MG63 (cell line): ENCODE results near the gene NXPH4. TPM values are rescaled to one million over a fixed set of nuclear protein-coding genes. Genes with fewer than 3 reads are reported as not detected.

Experiments used
- DNase-seq: peaks from one replicate; pipeline ENCODE4 v3.0.0-alpha.2; 2020
- H3K27me3 ChIP-seq: fragments of 250-450 bp; sonication (Bioruptor Pico); 2 replicates; pipeline ENCODE4 v1.5.1; 2020; ENCODE audit warnings: mild to moderate bottlenecking, moderate library complexity
- H3K36me3 ChIP-seq: fragments of 250-450 bp; sonication (Bioruptor Pico); 2 replicates; pipeline ENCODE4 v1.5.1; 2020; ENCODE audit warnings: mild to moderate bottlenecking, moderate library complexity
- H3K4me3 ChIP-seq: fragments of 250-450 bp; sonication (Bioruptor Pico); 2 replicates; pipeline ENCODE4 v1.5.1; 2020; ENCODE audit warnings: mild to moderate bottlenecking, moderate library complexity
- H3K9me3 ChIP-seq: fragments of 250-450 bp; sonication (Bioruptor Pico); 2 replicates; pipeline ENCODE4 v1.5.1; 2020; ENCODE audit warnings: mild to moderate bottlenecking, moderate library complexity
- total RNA-seq: library from RNA; depleted of rRNA; stranded (reverse); fragments of >200 nt; shearing (Covaris generic); gene quantifications from 2 replicates; pipeline ENCODE4 v1.2.3, GENCODE V29; 2014; ENCODE audit warnings: low replicate concordance

NXPH4 gene
- total RNA-seq, 1 experiment from 2014 or later = not detected

DNA sequence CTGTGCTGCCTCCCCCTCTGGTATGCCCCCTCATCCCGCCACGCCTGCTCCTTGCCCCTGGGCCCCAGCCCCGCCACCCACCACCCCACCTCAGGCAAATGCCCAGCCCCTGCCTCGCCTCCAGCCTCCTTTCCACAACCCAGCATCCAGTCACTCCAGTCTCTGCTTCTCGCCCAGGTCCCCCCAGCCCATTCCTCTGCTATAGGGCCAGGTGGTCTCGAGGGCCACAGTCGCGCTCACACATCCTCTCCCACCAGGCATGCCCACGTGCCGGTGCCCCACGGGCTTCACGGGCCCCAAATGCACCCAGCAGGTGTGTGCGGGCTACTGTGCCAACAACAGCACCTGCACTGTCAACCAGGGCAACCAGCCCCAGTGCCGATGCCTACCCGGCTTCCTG lies 6.1 kb upstream of the NXPH4 start:
- Histone ChIP-seq H3K9me3 (no peaks in the 10 kb centered on the region), H3K27me3 (no peaks in the 10 kb centered on the region), H3K4me3 (no peak overlapping the region), H3K36me3 (peaks cover 36% of the 10 kb centered on the region)
- no peak for DNase-seq

DNA sequence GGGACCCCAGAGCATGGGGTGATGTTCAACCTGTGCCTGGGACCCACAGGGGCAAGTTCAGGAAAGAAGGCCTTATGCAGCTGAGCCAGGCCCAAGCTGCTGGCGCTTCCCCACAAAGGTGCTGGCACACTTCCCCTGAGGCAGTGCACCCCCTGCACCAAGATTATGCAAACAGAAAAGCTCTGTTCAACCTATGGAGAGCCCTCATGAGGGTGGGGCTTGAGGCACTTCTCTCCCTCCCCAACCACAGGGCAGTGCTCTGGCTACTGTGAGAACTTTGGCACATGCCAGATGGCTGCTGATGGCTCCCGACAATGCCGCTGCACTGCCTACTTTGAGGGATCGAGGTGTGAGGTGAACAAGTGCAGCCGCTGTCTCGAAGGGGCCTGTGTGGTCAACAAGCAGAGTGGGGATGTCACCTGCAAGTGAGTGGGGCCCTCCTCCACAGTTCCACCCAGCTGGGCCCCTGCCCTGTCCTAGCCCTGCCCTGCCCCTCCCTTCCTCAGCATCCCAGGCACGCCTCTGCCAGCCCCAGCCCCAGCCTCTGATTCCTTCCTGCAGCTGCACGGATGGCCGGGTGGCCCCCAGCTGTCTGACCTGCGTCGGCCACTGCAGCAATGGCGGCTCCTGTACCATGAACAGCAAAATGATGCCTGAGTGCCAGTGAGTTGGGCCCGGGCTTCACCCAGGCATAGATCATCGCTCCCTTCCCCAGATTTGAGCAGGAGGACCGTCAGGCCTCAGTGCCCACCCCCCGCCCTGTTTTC lies 5.5 kb upstream of the NXPH4 start:
- H3K36me3 ChIP-seq = peaks cover 29% of the 10 kb centered on the region
- H3K9me3 ChIP-seq = no peaks in the 10 kb centered on the region
- no peak for DNase-seq
- no peak overlapping the region for H3K4me3 ChIP-seq
- H3K27me3 ChIP-seq = 0 out of 2 replicates have a peak, but pooled peaks cover 3% of the 10 kb centered on the region

DNA sequence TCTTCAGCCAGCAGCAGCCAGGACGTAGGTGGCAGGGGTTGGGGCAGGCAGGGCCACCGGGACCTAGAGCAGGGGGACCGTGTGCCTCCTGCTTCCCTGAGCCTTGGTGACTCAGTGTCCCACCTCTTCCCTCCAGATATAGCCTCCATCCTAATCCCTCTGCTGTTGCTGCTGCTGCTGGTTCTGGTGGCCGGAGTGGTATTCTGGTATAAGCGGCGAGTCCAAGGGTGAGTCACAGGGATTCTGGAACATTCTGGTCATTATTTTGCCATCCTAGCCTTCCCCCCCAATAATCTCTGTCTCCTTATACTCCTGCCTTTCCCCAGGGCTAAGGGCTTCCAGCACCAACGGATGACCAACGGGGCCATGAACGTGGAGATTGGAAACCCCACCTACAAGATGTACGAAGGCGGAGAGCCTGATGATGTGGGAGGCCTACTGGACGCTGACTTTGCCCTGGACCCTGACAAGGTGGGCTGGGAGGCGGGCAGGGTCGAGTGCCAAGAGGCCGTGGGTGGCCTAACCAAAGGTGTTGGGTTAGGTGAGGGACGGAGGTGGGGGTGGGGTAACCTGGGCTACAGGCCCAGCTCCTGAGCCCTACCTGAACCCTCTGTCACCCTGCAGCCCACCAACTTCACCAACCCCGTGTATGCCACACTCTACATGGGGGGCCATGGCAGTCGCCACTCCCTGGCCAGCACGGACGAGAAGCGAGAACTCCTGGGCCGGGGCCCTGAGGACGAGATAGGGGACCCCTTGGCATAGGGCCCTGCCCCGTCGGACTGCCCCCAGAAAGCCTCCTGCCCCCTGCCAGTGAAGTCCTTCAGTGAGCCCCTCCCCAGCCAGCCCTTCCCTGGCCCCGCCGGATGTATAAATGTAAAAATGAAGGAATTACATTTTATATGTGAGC lies 4.5 kb upstream of the NXPH4 start:
- no peak for DNase-seq
- Histone ChIP-seq H3K36me3 (peaks cover 22% of the 10 kb centered on the region), H3K27me3 (0 out of 2 replicates have a peak, but pooled peaks cover 3% of the 10 kb centered on the region)

DNA sequence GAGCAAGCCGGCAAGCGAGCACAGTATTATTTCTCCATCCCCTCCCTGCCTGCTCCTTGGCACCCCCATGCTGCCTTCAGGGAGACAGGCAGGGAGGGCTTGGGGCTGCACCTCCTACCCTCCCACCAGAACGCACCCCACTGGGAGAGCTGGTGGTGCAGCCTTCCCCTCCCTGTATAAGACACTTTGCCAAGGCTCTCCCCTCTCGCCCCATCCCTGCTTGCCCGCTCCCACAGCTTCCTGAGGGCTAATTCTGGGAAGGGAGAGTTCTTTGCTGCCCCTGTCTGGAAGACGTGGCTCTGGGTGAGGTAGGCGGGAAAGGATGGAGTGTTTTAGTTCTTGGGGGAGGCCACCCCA lies 3.9 kb upstream of the NXPH4 start:
- Histone ChIP-seq H3K4me3 (no peak overlapping the region), H3K27me3 (0 out of 2 replicates have a peak, but pooled peaks cover 3% of the 10 kb centered on the region), H3K36me3 (peaks cover 22% of the 10 kb centered on the region), H3K9me3 (no peaks in the 10 kb centered on the region)
- DNase-seq = no peak

More for the DNA sequence above, 4.5 kb upstream of the NXPH4 start:
- H3K4me3 ChIP-seq = no peak overlapping the region
- no peaks in the 10 kb centered on the region for H3K9me3 ChIP-seq

DNA sequence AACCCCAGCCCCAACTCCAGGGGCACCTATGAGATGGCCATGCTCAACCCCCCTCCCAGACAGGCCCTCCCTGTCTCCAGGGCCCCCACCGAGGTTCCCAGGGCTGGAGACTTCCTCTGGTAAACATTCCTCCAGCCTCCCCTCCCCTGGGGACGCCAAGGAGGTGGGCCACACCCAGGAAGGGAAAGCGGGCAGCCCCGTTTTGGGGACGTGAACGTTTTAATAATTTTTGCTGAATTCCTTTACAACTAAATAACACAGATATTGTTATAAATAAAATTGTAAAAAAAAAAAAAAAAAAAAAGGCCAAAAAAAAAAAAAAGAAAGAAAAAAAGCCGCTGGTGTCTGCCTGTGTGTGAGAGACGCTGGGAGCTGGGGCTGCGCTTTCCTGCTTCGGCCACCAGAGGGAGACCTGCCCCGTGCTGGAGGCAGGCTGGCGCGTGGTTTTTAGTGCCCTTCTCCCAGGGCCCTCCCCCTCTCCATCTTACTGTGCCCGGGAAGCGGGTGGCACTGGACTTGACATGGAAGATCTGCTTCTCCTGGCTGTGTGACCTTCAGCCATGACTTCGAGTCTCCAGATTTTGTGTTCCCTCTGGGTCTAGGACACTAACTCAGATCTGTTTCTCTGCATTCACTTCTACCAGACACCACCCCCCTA lies 3.4 kb upstream of the NXPH4 start:
- H3K27me3 ChIP-seq = 0 out of 2 replicates have a peak, but pooled peaks cover 3% of the 10 kb centered on the region
- H3K4me3 ChIP-seq = no peak overlapping the region
- peak; percentile 77 for DNase-seq
- H3K36me3 ChIP-seq = peaks cover 22% of the 10 kb centered on the region
- no peaks in the 10 kb centered on the region for H3K9me3 ChIP-seq

DNA sequence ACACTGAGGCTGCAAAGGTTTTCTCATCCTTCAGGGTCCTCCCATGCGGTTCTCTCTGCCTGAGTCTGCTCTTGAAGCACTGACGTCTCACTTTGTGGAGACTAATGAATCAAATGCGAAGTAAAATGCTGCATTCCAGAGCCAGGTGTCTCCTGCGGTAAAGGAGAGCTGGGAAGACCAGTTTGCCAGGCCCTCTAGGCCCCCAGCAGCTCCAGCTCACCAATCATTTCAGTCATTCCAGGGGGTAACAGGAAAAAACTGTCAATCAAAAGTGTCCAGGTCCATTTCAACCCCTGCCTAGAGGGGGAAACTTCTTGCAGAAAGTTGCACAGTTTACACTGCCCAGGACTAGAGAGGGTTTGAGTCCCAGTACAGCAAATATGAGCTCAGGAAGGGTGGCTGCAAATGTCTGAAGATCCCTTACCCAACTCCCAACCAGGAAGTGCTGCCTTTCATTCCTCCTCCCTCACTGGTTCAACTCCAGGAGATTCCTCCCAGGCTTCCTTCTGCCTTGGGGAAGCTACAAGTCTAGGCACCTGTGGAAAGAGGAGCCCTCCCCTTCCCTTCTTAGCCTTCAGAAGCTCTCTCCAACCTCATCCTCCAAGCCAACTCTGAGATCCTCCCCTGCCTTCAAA lies 2.7 kb upstream of the NXPH4 start:
- no peak for DNase-seq
- peaks cover 22% of the 10 kb centered on the region for H3K36me3 ChIP-seq
- H3K9me3 ChIP-seq = no peaks in the 10 kb centered on the region
- no peak overlapping the region for H3K4me3 ChIP-seq
- 0 out of 2 replicates have a peak, but pooled peaks cover 3% of the 10 kb centered on the region for H3K27me3 ChIP-seq

DNA sequence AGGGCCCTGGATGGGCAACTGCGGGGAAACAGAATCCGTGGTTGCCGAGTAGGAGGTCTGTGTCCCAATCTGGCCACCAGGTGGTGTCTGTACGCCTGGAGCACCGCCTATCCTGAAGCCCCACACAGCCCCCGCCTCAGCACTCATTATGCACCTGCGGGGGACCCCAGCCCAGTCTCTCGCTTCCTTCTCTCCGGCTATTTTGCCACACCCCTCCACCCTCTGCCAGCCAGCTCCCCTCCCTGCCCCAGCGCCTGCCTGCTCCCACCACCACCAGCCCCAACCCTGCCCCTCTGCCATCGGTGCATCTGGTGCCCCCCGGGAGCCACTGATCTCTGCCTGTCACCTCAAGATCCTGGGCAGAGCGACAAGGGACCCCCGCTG lies 2.2 kb upstream of the NXPH4 start:
- H3K27me3 ChIP-seq = 0 out of 2 replicates have a peak, but pooled peaks cover 3% of the 10 kb centered on the region
- H3K4me3 ChIP-seq = no peak overlapping the region
- H3K9me3 ChIP-seq = no peaks in the 10 kb centered on the region
- peaks cover 19% of the 10 kb centered on the region for H3K36me3 ChIP-seq
- DNase-seq = peak; percentile 44

DNA sequence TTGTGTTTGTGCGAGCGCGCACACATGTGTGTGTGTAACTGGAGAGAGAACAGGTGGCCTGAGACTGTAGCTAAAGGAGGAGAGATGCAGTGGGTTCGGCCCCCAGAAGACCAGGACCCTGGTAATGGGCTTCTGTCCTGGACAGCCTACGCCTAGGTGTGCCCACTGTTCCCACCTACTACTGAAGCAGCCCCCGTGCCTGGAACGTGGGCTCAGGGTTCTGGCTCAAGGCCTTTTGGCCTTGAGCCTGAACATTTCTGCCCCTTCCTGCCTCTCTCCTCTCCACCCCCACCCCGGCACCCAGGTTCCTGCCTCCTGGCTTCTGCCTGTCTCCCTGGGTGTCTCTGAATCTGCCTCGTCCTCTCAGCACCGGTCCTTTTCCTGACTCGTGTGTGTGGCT lies 1.5 kb upstream of the NXPH4 start:
- no peak overlapping the region for H3K4me3 ChIP-seq
- 0 out of 2 replicates have a peak, but pooled peaks cover 3% of the 10 kb centered on the region for H3K27me3 ChIP-seq
- H3K36me3 ChIP-seq = peaks cover 17% of the 10 kb centered on the region
- no peak for DNase-seq
- H3K9me3 ChIP-seq = no peaks in the 10 kb centered on the region

DNA sequence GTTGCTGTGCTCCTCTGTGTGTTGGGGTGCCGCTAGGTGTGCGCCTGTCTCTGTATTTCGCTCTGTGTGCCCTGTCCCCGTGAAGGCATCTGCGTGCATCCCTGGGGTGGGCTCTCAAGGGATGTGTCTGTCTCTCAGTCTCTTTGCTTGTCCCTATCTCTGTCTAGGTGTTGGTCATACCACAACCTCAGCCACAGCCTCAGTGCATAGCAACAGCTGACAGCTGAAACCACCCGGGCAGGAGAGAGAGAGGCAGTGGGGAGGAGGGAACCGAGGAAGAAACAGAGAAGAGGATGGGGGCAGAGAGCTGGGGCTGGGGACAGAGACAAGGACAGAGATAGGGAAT lies 953 bp upstream of the NXPH4 start:
- peak; percentile 28 for DNase-seq
- no peaks in the 10 kb centered on the region for H3K9me3 ChIP-seq
- H3K4me3 ChIP-seq = no peak overlapping the region
- 0 out of 2 replicates have a peak, but pooled peaks cover 3% of the 10 kb centered on the region for H3K27me3 ChIP-seq
- peaks cover 17% of the 10 kb centered on the region for H3K36me3 ChIP-seq

DNA sequence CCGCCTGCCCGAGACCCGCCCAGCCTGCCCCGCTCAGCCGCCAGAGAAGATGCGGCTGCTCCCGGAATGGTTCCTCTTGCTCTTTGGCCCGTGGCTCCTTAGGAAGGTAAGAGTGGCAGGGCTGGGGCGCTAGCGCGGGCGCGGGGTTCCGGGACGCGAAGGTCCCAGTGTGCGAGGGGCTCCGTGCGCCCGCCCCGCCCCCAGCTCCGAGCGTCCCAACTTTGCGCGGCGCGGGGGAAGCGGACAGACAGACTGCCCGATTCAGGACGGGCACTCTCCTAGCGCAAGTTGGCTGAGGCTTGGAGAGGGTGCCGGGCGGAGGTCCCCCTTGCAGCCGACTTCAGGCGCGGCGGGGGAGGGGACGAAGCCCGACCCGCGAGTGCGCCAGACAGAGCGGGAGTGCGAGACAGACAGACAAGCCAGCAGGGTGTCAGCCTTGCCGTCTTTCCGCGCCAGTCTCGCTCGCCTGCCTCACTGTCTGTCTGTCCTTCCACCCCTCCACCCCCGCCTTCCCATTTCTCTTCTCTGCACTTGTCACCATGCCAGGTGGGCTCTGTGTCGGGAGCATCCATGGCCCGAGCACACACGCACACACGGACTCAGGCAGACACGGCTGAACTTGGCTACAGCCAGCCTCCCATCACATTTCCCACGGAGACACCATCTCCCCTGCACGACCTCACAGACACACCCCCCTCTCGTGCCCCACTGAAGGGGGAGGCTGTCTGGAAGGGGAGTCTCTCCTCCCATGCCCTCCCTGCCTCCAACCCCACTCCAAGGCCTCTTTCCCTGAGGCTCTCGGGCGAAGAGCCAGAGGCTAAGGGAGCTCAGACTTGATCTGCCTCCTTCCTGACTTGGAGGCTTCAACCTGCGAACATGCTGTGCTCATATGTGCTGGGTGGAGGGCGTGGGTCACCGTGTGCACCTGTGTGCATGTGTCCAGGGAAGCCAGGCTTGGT lies 606 bp downstream of the NXPH4 start:
- H3K27me3 ChIP-seq = 0 out of 2 replicates have a peak, but pooled peaks cover 3% of the 10 kb centered on the region
- H3K4me3 ChIP-seq = peak overlapping the region; percentile 55
- H3K9me3 ChIP-seq = no peaks in the 10 kb centered on the region
- H3K36me3 ChIP-seq = peaks cover 12% of the 10 kb centered on the region
- peak; percentile 23 for DNase-seq

DNA sequence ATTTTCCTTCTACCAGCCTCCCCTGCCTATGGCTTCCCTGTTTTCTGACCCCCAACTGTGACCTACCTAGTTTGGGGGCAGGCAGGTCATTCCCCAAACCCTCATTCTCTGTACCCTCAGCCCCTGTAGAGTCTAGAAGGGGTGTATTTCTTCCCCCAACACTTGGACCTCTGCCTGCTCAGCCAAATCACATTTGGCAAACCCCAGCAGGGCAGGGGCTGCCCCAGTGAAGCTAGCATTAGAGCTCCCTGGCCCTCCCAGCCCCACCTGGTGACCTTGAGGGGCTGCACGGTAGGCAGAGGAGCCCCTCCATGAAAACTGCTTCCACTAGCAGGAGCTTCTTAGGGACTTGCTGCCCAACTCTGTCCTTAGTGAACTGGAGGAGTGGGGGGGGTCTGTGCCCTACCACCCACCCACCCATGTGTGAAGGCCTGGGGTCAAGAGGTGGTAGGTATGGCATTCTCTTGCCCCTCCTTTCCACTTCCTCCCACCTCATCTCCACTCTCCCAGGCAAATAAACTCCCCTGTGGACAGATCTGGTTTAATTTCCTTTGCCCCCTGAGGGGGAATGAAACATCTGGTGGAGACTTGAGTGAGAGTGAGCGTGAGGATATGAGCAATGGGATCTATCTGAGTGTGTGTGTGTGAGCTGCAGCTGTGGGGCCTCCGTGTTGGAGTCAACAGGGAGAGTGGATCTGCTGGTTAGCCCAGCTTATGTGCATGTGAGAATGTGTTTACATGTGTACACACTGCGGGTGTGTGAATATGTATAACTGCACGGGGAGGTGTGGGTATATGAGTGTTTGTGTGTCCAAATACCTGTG lies 1.6 kb downstream of the NXPH4 start:
- no peak for DNase-seq
- H3K36me3 ChIP-seq = peaks cover 8% of the 10 kb centered on the region
- no peak overlapping the region for H3K4me3 ChIP-seq
- H3K27me3 ChIP-seq = 0 out of 2 replicates have a peak, but pooled peaks cover 3% of the 10 kb centered on the region
- H3K9me3 ChIP-seq = no peaks in the 10 kb centered on the region

DNA sequence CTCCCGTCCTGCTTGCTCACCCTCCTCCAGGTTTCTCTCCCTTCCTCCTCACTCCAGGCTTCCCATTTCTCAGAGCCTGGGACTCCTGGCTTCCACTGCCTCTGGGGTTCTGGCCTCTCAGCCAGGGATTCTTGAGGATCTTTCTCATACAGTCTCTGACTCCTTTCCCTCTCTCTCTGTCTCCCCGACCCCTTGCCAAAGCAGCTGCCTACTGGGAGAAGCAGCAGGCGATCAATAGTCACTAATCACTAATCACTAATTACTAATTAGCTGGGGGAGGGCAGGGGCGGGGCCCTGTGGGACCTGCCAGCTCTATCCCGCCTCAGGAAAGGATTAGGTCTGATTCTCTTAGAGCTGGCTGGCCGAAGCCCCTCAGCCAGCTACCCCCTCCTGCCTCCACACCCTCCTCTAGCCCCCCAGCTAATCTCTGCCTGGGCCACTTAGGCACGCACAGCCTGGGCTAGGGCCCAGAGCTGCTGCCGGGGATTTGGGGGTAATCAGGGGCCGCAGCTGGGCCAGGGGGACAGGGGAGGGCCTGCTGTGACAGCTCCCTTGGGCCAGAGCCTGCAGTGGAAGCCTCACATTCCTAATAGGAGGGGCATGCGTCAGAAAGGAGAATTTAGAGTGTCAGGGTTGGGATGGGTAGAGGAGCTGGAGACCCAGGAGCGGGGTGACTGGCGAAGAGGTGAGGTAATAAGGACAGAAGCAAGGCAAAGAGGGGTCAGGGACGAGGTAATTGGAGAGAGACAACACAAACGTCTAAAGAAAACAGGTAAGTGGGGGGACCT lies 2.8 kb downstream of the NXPH4 start:
- Histone ChIP-seq H3K4me3 (no peak overlapping the region), H3K9me3 (no peaks in the 10 kb centered on the region), H3K27me3 (0 out of 2 replicates have a peak, but pooled peaks cover 3% of the 10 kb centered on the region), H3K36me3 (no peaks in the 10 kb centered on the region)
- no peak for DNase-seq

DNA sequence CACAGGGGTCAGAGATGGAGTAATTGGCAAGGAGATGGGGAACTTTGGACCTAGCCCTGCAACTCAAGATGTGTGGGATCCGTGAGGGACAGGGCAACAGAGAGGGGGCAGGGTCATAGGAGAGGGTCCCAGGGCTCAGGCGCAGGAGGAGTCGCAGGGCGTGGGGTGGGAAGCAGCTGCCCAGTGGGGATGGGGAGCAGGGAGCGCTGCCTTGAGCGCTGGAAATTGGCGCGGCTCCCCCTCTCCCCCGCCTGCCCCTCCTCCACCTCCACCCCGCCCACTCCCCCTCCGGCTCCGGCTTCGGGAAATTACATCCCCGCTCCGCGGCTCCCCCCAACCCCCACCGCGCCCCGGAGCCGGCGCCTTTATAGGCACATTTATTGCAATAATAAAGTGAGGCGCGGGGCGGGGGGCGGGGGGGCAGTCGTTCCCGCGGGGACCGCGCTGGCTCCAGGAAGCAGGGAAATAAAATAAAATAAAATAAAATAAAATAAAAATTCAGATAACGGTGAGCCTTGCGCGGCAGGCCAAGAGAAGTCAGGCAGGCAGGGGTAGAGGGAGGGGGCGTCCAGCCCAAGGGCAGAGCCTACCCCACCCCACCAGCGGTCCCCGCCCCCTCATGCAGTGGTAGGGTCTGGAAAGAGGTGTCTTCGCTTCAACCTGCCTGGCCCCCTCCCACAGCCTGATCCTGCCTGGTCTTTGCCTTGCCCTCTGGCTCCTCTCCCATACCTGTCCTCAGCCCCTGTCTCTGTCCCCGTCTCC lies 3.6 kb downstream of the NXPH4 start:
- no peak for DNase-seq
- H3K36me3 ChIP-seq = no peaks in the 10 kb centered on the region
- H3K4me3 ChIP-seq = no peak overlapping the region
- H3K27me3 ChIP-seq = 0 out of 2 replicates have a peak, but pooled peaks cover 3% of the 10 kb centered on the region
- H3K9me3 ChIP-seq = no peaks in the 10 kb centered on the region
